ENCODE results near the gene DLGAP4. TPM values are rescaled to one million over a fixed set of nuclear protein-coding genes. Genes with fewer than 3 reads are reported as not detected.
"Not testable (repeated sequence)": the region's sequence is repeated elsewhere in the genome, so short reads cannot be mapped to it uniquely, and the experiment has no call there.

DLGAP4 gene
- total and polyA plus RNA-seq, 7 donors = 53.5 to 151 (median 90.4) TPM

GRCh38 chr20:36373089-36373488, 67.0 kb downstream of the DLGAP4 start:
- H3K27me3 ChIP-seq (ENCODE audit: insufficient read depth in 3 of 3, low read length in 2 of 3) = peaks cover 0 to 29% (median 2%) of the 10 kb centered on the region in 3 donors
- intact Hi-C loops (cut with DNase I) = no loop called here
- no peak for TF ChIP-seq CTCF (IDR thresholded peaks at IDR 0.05)
- no peaks in the 10 kb centered on the region for H3K9me3 ChIP-seq
- no peak overlapping the region for H3K4me3 ChIP-seq
- DNase-seq (no peak), ATAC-seq (no peak)
- 60 to 74% (median 62%) methylated on average over 1 of the region's 1 CpG for WGBS, 3 donors
- no peaks in the 10 kb centered on the region for H3K36me3 ChIP-seq (ENCODE audit: insufficient read depth in 1 of 2, low read depth in 1 of 2)
- H3K27ac ChIP-seq = no peak overlapping the region
- H3K4me1 ChIP-seq = no peaks in the 10 kb centered on the region

- no peak overlapping the region for H3K4me3 ChIP-seq
- no peaks in the 10 kb centered on the region for H3K36me3 ChIP-seq (ENCODE audit: insufficient read depth in 1 of 2, low read depth in 1 of 2)
- no peaks in the 10 kb centered on the region for H3K9me3 ChIP-seq
- 67 to 74% (median 68%) methylated on average over 4 of the region's 4 CpGs for WGBS, 3 donors
- TF ChIP-seq CTCF (IDR thresholded peaks at IDR 0.05) = no peak
- no peak for ATAC-seq
- H3K27ac ChIP-seq = no peak overlapping the region
- no peak for DNase-seq
- H3K4me1 ChIP-seq = no peaks in the 10 kb centered on the region
- intact Hi-C loops (cut with DNase I) = no loop called here
- H3K27me3 ChIP-seq (ENCODE audit: insufficient read depth in 3 of 3, low read length in 2 of 3) = peaks cover 0 to 11% (median 2%) of the 10 kb centered on the region in 3 donors
These were observed 68.9 kb downstream of the DLGAP4 start for GRCh38 chr20:36374995-36375394.

- ATAC-seq (no peak), DNase-seq (no peak)
- WGBS, 3 donors = 43 to 50% (median 49%) methylated on average over 22 of the region's 22 CpGs
These were observed 71.5 kb downstream of the DLGAP4 start for GRCh38 chr20:36377348-36378326.

GRCh38 chr20:36378686-36379085, 72.5 kb downstream of the DLGAP4 start:
- no peak for TF ChIP-seq CTCF (IDR thresholded peaks at IDR 0.05)
- no peak for ATAC-seq
- Histone ChIP-seq H3K27ac (no peak overlapping the region), H3K9me3 (no peaks in the 10 kb centered on the region), H3K27me3 (ENCODE audit: insufficient read depth in 3 of 3, low read length in 2 of 3) (peaks cover 0 to 5% (median 2%) of the 10 kb centered on the region in 3 donors), H3K4me3 (no peak overlapping the region), H3K4me1 (no peaks in the 10 kb centered on the region), H3K36me3 (ENCODE audit: insufficient read depth in 1 of 2, low read depth in 1 of 2) (no peaks in the 10 kb centered on the region)
- DNase-seq = no peak
- 68 to 75% (median 68%) methylated on average over 9 of the region's 9 CpGs for WGBS, 3 donors
- intact Hi-C loops (cut with DNase I) = no loop called here

More at GRCh38 chr20:36377348-36378326, 71.5 kb downstream of the DLGAP4 start:
- H3K9me3 ChIP-seq = no peaks in the 10 kb centered on the region
- TF ChIP-seq CTCF (IDR thresholded peaks at IDR 0.05) = no peak
- no peak overlapping the region for H3K27ac ChIP-seq
- intact Hi-C loops (cut with DNase I) = no loop called here
- H3K36me3 ChIP-seq (ENCODE audit: insufficient read depth in 1 of 2, low read depth in 1 of 2) = no peaks in the 10 kb centered on the region
- peaks cover 0 to 9% (median 2%) of the 10 kb centered on the region in 3 donors for H3K27me3 ChIP-seq (ENCODE audit: insufficient read depth in 3 of 3, low read length in 2 of 3)
- no peaks in the 10 kb centered on the region for H3K4me1 ChIP-seq
- H3K4me3 ChIP-seq = no peak overlapping the region

GRCh38 chr20:36379914-36380313, 73.8 kb downstream of the DLGAP4 start:
- DNase-seq; H3K27ac ChIP-seq; H3K4me1 ChIP-seq; intact Hi-C loops (cut with DNase I); H3K36me3 ChIP-seq (ENCODE audit: insufficient read depth in 1 of 2, low read depth in 1 of 2); H3K4me3 ChIP-seq; ATAC-seq; H3K27me3 ChIP-seq (ENCODE audit: insufficient read depth in 3 of 3, low read length in 2 of 3); H3K9me3 ChIP-seq: not testable (repeated sequence)
- 88 to 94% (median 93%) methylated on average over 1 of the region's 1 CpG for WGBS, 3 donors

All from psoas muscle (tissue), 8 donors.